IMR-90 (cell line): ENCODE measurements around the gene GRM4. TPM values are rescaled to one million over a fixed set of nuclear protein-coding genes. Genes with fewer than 3 reads are reported as not detected.

ENCODE experiments used
- ATAC-seq: fragments of 200-7000 bp; cut with Tn5 transposase; 2 replicates; pipeline ENCODE4 v1.9.1; 2020; ENCODE audit warnings: low read depth, mild to moderate bottlenecking, moderate library complexity
- BruUV-seq: library from RNA; stranded (reverse); fragments of 400-500 nt; replicated peaks from 2 replicates; lab custom pipeline; 2021; lab: Mats Ljungman, UMichigan
- CTCF ChIA-PET: fragments of 300-600 bp; formaldehyde crosslinking; extraction: SDS; loops from one replicate; lab custom pipeline; 2021; ENCODE audit warnings: antibody characterized with exemption; lab: Yijun Ruan, JAX
- POLR2A ChIA-PET: fragments of 300-600 bp; sonication (Branson Sonifier 250); formaldehyde crosslinking; loops from one replicate; lab custom pipeline; 2022; ENCODE audit warnings: antibody characterized with exemption; ENCODE audit not compliant: unreplicated experiment; lab: Charles Lee
- DNase-seq: peaks from one replicate; pipeline ENCODE4 v3.0.0; 2013
- H2AFZ ChIP-seq: replicated peaks from 2 replicates; pipeline ENCODE3; 2013; ENCODE audit warnings: low read length, mild to moderate bottlenecking; ENCODE audit not compliant: poor library complexity
- H2AK5ac ChIP-seq: 2 replicates; pipeline ENCODE4 v1.6.1; 2013; ENCODE audit warnings: low read depth, low read length, inconsistent platforms
- H2AK9ac ChIP-seq: replicated peaks from 2 replicates; pipeline ENCODE3; 2013; ENCODE audit warnings: mild to moderate bottlenecking, low read depth, low read length, moderate library complexity; ENCODE audit not compliant: poor library complexity
- H2BK120ac ChIP-seq: 2 replicates; pipeline ENCODE4 v1.6.1; 2013; ENCODE audit warnings: low read depth, low read length, inconsistent platforms
- H2BK15ac ChIP-seq: 3 replicates; pipeline ENCODE4 v1.6.1; 2013; ENCODE audit warnings: low read depth, low read length, inconsistent platforms
- H2BK20ac ChIP-seq: 2 replicates; pipeline ENCODE4 v1.6.1; 2013; ENCODE audit warnings: low read depth, mild to moderate bottlenecking, inconsistent platforms, low read length, moderate library complexity
- H2BK5ac ChIP-seq: 2 replicates; pipeline ENCODE4 v1.6.1; 2013; ENCODE audit warnings: mild to moderate bottlenecking, low read depth, low read length, inconsistent platforms; ENCODE audit not compliant: poor library complexity, severe bottlenecking
- H3K14ac ChIP-seq: replicated peaks from 2 replicates; pipeline ENCODE4 v1.6.1; 2013; ENCODE audit warnings: low read depth, low read length, inconsistent platforms
- H3K18ac ChIP-seq: 2 replicates; pipeline ENCODE4 v1.6.1; 2013; ENCODE audit warnings: low read depth, low read length, control low read depth
- H3K23ac ChIP-seq: 2 replicates; pipeline ENCODE4 v1.6.1; 2013; ENCODE audit warnings: low read depth, low read length, inconsistent platforms
- H3K27ac ChIP-seq: 2 replicates; pipeline ENCODE4 v1.5.1; 2013; ENCODE audit warnings: mild to moderate bottlenecking, control low read depth, low read length; ENCODE audit not compliant: insufficient read depth
- H3K27me3 ChIP-seq: 2 replicates; pipeline ENCODE4 v1.6.1; 2013; ENCODE audit warnings: low read length; ENCODE audit not compliant: control insufficient read depth, insufficient read depth
- H3K36me3 ChIP-seq: 2 replicates; pipeline ENCODE4 v1.6.1; 2013; ENCODE audit warnings: low read length, mixed read lengths; ENCODE audit not compliant: control insufficient read depth, insufficient read depth
- H3K4ac ChIP-seq: 2 replicates; pipeline ENCODE4 v1.6.1; 2013; ENCODE audit warnings: low read depth, low read length, inconsistent platforms
- H3K4me1 ChIP-seq: 2 replicates; pipeline ENCODE4 v1.6.1; 2013; ENCODE audit warnings: low read length, mixed read lengths; ENCODE audit not compliant: control insufficient read depth, insufficient read depth
- H3K4me2 ChIP-seq: 2 replicates; pipeline ENCODE4 v1.6.1; 2013; ENCODE audit warnings: low read depth, mild to moderate bottlenecking, control low read depth, low read length, moderate library complexity
- H3K4me3 ChIP-seq: 2 replicates; pipeline ENCODE4 v1.5.1; 2013; ENCODE audit warnings: low read depth, mild to moderate bottlenecking, control low read depth, low read length, moderate library complexity; ENCODE audit not compliant: insufficient read depth
- H3K56ac ChIP-seq: 2 replicates; pipeline ENCODE4 v1.6.1; 2013; ENCODE audit warnings: low read length, inconsistent platforms; ENCODE audit not compliant: insufficient read depth; ENCODE audit errors: extremely low read depth
- H3K79me1 ChIP-seq, 2 experiments: 2 replicates each; pipeline ENCODE4 v1.6.1; 2013; ENCODE audit warnings: low read length in 2 of 2, inconsistent platforms in 1 of 2, low read depth in 1 of 2
- H3K9ac ChIP-seq: 2 replicates; pipeline ENCODE4 v1.6.1; 2013; ENCODE audit warnings: low read depth, low read length, control low read depth
- H3K9me1 ChIP-seq: 2 replicates; pipeline ENCODE4 v1.6.1; 2013; ENCODE audit warnings: low read length, inconsistent platforms; ENCODE audit not compliant: insufficient read depth
- H3K9me3 ChIP-seq: 2 replicates; pipeline ENCODE4 v1.6.1; 2013; ENCODE audit warnings: low read length; ENCODE audit not compliant: control insufficient read depth, insufficient read depth
- H4K20me1 ChIP-seq: 2 replicates; pipeline ENCODE4 v1.6.1; 2013; ENCODE audit warnings: low read length, inconsistent platforms; ENCODE audit not compliant: insufficient read depth
- H4K5ac ChIP-seq: 2 replicates; pipeline ENCODE4 v1.6.1; 2013; ENCODE audit warnings: mild to moderate bottlenecking, low read depth, low read length, control low read depth
- H4K8ac ChIP-seq, 2 experiments: 2 replicates each; pipeline ENCODE4 v1.6.1; 2013; ENCODE audit warnings: low read depth in 2 of 2, low read length in 2 of 2, control low read depth in 1 of 2, inconsistent platforms in 1 of 2
- H4K91ac ChIP-seq: 2 replicates; pipeline ENCODE4 v1.6.1; 2013; ENCODE audit warnings: low read depth, low read length, inconsistent platforms; ENCODE audit not compliant: insufficient read depth
- BHLHE40 ChIP-seq: fragments of 150-350 bp; IDR thresholded peaks from 2 replicates; pipeline ENCODE4 v1.6.1; 2016; ENCODE audit warnings: mild to moderate bottlenecking, low read depth, low read length
- CHD1 ChIP-seq: IDR thresholded peaks from 2 replicates; pipeline ENCODE4 v1.6.1; 2012; ENCODE audit warnings: low read depth, low read length, improper control_type of control experiment
- FOS ChIP-seq: fragments of 150-350 bp; IDR thresholded peaks from 2 replicates; pipeline ENCODE4 v1.6.1; 2016; ENCODE audit warnings: low read depth, low read length
- NFE2L2 ChIP-seq: fragments of 150-350 bp; IDR thresholded peaks from 2 replicates; pipeline ENCODE4 v1.6.1; 2016; ENCODE audit warnings: low read depth, mild to moderate bottlenecking, low read length
- RFX5 ChIP-seq: IDR thresholded peaks from 2 replicates; pipeline ENCODE4 v1.8.0; 2012; ENCODE audit warnings: low read depth, mild to moderate bottlenecking, low read length, moderate library complexity
- USF2 ChIP-seq: fragments of 150-350 bp; IDR thresholded peaks from 2 replicates; pipeline ENCODE4 v1.6.1; 2017; ENCODE audit warnings: mild to moderate bottlenecking, antibody characterized with exemption, low read length, low read depth
- WGBS, 2 experiments: methylation state at CpG; one replicate each; pipeline versions ENCODE4 v1.1.5 to v1.1.7; 2013; ENCODE audit warnings: missing lambda C conversion rate in 2 of 2; ENCODE audit not compliant: insufficient read length in 1 of 2; ENCODE audit errors: extremely low coverage in 2 of 2; 5-methylcytosine and 5-hydroxymethylcytosine counted together
- dilution Hi-C: fragments of 300-500 bp; cut with HindIII; formaldehyde crosslinking; loops from one replicate; pipeline ENCODE4 v1.14.3; 2018; ENCODE audit warnings: low sequenced_read_pairs; ENCODE audit not compliant: unreplicated experiment
- in situ Hi-C: fragments of 300-500 bp; cut with MboI; formaldehyde crosslinking; loops from 3 replicates; pipeline ENCODE4 v1.14.3; 2019; ENCODE audit warnings: low sequenced_read_pairs, inconsistent platforms, mixed read lengths
- intact Hi-C: fragments of 100-400 bp; cut with micrococcal nuclease; formaldehyde crosslinking; loops from 2 replicates; pipeline ENCODE4 v1.10.0; 2022
- polyA plus RNA-seq, 3 experiments: library from polyadenylated mRNA; depleted of rRNA; stranded (reverse); fragments of >200 nt; gene quantifications; 2 replicates each; pipeline ENCODE4 v1.2.3, GENCODE V29; 2012; ENCODE audit warnings: low replicate concordance in 1 of 3
- total RNA-seq: library from RNA; depleted of rRNA; stranded (reverse); fragments of >200 nt; gene quantifications from 2 replicates; pipeline ENCODE4 v1.2.3, GENCODE V29; 2012

The GRM4 gene
- total and polyA plus RNA-seq, 2 of the 4 experiments (the other 2 are of a cell fraction), result 0.02 TPM; not detected in 1

GRCh38 chr6:34102099-34102656 lies 43.7 kb downstream of the GRM4 start:
- TF ChIP-seq RFX5, result no peak
- no peak for TF ChIP-seq NFE2L2
- TF ChIP-seq CHD1, result no peak
- TF ChIP-seq BHLHE40, result no peak
- TF ChIP-seq USF2, result no peak
- no peak for TF ChIP-seq FOS
- Histone ChIP-seq H4K5ac (no peak overlapping the region), H3K23ac (no peak overlapping the region), H3K9ac (no peak overlapping the region), H4K8ac (no peak overlapping the region), H3K18ac (no peak overlapping the region), H3K9me1 (no peaks in the 10 kb centered on the region), H3K4ac (no peak overlapping the region), H2BK15ac (no peak overlapping the region), H2BK20ac (no peak overlapping the region), H4K20me1 (no peaks in the 10 kb centered on the region), H3K9me3 (no peaks in the 10 kb centered on the region), H2AFZ (no peak overlapping the region), H3K36me3 (no peaks in the 10 kb centered on the region), H2AK9ac (no peak overlapping the region), H3K4me1 (no peaks in the 10 kb centered on the region), H3K4me2 (no peak overlapping the region), H2BK5ac (no peak overlapping the region), H3K27me3 (peaks cover 69% of the 10 kb centered on the region), H3K79me1 (no peaks in the 10 kb centered on the region), H3K27ac (no peak overlapping the region), H3K14ac (no peak overlapping the region), H3K56ac (no peak overlapping the region), H3K4me3 (no peak overlapping the region), H2AK5ac (no peak overlapping the region), H2BK120ac (no peak overlapping the region), H4K91ac (no peak overlapping the region)
- ChIA-PET CTCF (no interaction called here), POLR2A (no interaction called here)
- in situ Hi-C loops, result no loop called here
- dilution Hi-C loops, result no loop called here
- ATAC-seq (no peak), DNase-seq (no peak)
- intact Hi-C loops, result no loop called here
- BruUV-seq, result no TSS peak
- 30% methylated on average over 1 of the region's 6 CpGs; no CpG with 5 or more reads in 1 of the 2 experiments for WGBS, 2 experiments
